GM12864 (cell line): Measurements from ENCODE around the gene C16orf54.
"Not testable (repeated sequence)": the region's sequence is repeated elsewhere in the genome, so short reads cannot be mapped to it uniquely, and the experiment has no call there.

Source experiments
- DNase-seq: peaks from one replicate; pipeline ENCODE4 v3.0.0-alpha.2; 2011; ENCODE audit warnings: low read depth
- H3K4me3 ChIP-seq: 2 replicates; pipeline ENCODE4 v1.5.1; 2011; ENCODE audit warnings: mild to moderate bottlenecking, low read depth, low read length, control low read depth
- CTCF ChIP-seq: IDR thresholded peaks from 2 replicates; pipeline ENCODE4 v1.5.1; 2011; ENCODE audit warnings: low read depth, mild to moderate bottlenecking, moderate library complexity, low read length, control low read depth, inconsistent platforms; ENCODE audit errors: missing control alignments

Gene C16orf54

GRCh38 chr16:29743827-29744531 is 1.8 kb downstream of the C16orf54 start:
- no peak overlapping the region for H3K4me3 ChIP-seq
- TF ChIP-seq CTCF: no peak
- DNase-seq: no peak

- TF ChIP-seq CTCF: no peak
- no peak for DNase-seq
Measured at GRCh38 chr16:29743475-29743826, 2.3 kb downstream of the C16orf54 start.

GRCh38 chr16:29742683-29743275 is 3.0 kb downstream of the C16orf54 start:
- TF ChIP-seq CTCF: no peak
- no peak overlapping the region for H3K4me3 ChIP-seq
- DNase-seq: no peak

More at GRCh38 chr16:29743475-29743826, 2.3 kb downstream of the C16orf54 start:
- H3K4me3 ChIP-seq: no peak overlapping the region

GRCh38 chr16:29740630-29741015 is 5.2 kb downstream of the C16orf54 start:
- not testable (repeated sequence) for DNase-seq, H3K4me3 ChIP-seq

- DNase-seq, H3K4me3 ChIP-seq: not testable (repeated sequence)
Measured at GRCh38 chr16:29739927-29740629, 5.7 kb downstream of the C16orf54 start.

- no peak overlapping the region for H3K4me3 ChIP-seq
- no peak for TF ChIP-seq CTCF
- no peak for DNase-seq
Measured at GRCh38 chr16:29738514-29738913, 7.3 kb downstream of the C16orf54 start.

GRCh38 chr16:29737713-29738112 is 8.1 kb downstream of the C16orf54 start:
- no peak for DNase-seq
- TF ChIP-seq CTCF: peak; percentile 9
- no peak overlapping the region for H3K4me3 ChIP-seq

- no peak overlapping the region for H3K4me3 ChIP-seq
- no peak for TF ChIP-seq CTCF
- DNase-seq: no peak
Measured at GRCh38 chr16:29736764-29737163, 9.0 kb downstream of the C16orf54 start.
